SK-N-SH treated with all-trans-retinoic acid at 6 μM for 48 hours (cell line): ENCODE results near the gene C19orf67.

ENCODE experiments used
- ATAC-seq: fragments of 200-7000 bp; cut with Tn5 transposase; 3 replicates; pipeline ENCODE4 v1.9.1; 2020; ENCODE audit warnings: mild to moderate bottlenecking, moderate library complexity
- ARNTL ChIP-seq: fragments of 450-650 bp; formaldehyde crosslinking; IDR thresholded peaks from 2 replicates; pipeline ENCODE4 v1.5.0; 2020; ENCODE audit warnings: low read depth, mild to moderate bottlenecking, moderate library complexity, borderline replicate concordance
- BACH2 ChIP-seq: fragments of 250-450 bp; sonication (Bioruptor Pico); IDR thresholded peaks from 2 replicates; pipeline ENCODE4 v1.9.0; 2021; ENCODE audit warnings: mild to moderate bottlenecking, borderline replicate concordance
- CREB5 ChIP-seq: fragments of 250-450 bp; sonication (Bioruptor Pico); IDR thresholded peaks from 2 replicates; pipeline ENCODE4 v1.5.1; 2020; ENCODE audit warnings: low read depth, mild to moderate bottlenecking, moderate library complexity
- CSDC2 ChIP-seq: fragments of 250-450 bp; sonication (Bioruptor Pico); IDR thresholded peaks from 2 replicates; pipeline ENCODE4 v1.5.0; 2020; ENCODE audit warnings: mild to moderate bottlenecking, moderate library complexity
- CSRNP3 ChIP-seq: fragments of 250-450 bp; sonication (Bioruptor Pico); IDR thresholded peaks from 2 replicates; pipeline ENCODE4 v1.5.1; 2021; ENCODE audit warnings: mild to moderate bottlenecking, moderate library complexity
- ESRRG ChIP-seq: fragments of 250-450 bp; sonication (Bioruptor Pico); IDR thresholded peaks from 2 replicates; pipeline ENCODE4 v1.6.1; 2021; ENCODE audit warnings: mild to moderate bottlenecking
- GLIS3 ChIP-seq: fragments of 250-450 bp; sonication (Bioruptor Pico); IDR thresholded peaks from 2 replicates; pipeline ENCODE4 v1.5.0; 2020; ENCODE audit warnings: mild to moderate bottlenecking, moderate library complexity
- PATZ1 ChIP-seq: fragments of 250-450 bp; sonication (Bioruptor Pico); IDR thresholded peaks from 2 replicates; pipeline ENCODE4 v1.8.0; 2020; ENCODE audit warnings: mild to moderate bottlenecking, moderate library complexity, borderline replicate concordance
- PPARA ChIP-seq: fragments of 250-450 bp; sonication (Bioruptor Pico); IDR thresholded peaks from 2 replicates; pipeline ENCODE4 v1.5.0; 2020; ENCODE audit warnings: mild to moderate bottlenecking, borderline replicate concordance
- RARB ChIP-seq: fragments of 250-450 bp; sonication (Bioruptor Pico); IDR thresholded peaks from 2 replicates; pipeline ENCODE4 v1.8.0; 2021; ENCODE audit warnings: mild to moderate bottlenecking, moderate library complexity
- SNAI2 ChIP-seq: fragments of 250-450 bp; sonication (Bioruptor Pico); IDR thresholded peaks from 2 replicates; pipeline ENCODE4 v1.5.0; 2020; ENCODE audit warnings: mild to moderate bottlenecking, moderate library complexity
- TCF4 ChIP-seq: fragments of 250-450 bp; sonication (Bioruptor Pico); IDR thresholded peaks from 2 replicates; pipeline ENCODE4 v1.8.0; 2021; ENCODE audit warnings: mild to moderate bottlenecking, moderate library complexity, borderline replicate concordance
- TOX ChIP-seq: fragments of 250-450 bp; sonication (Bioruptor Pico); IDR thresholded peaks from 2 replicates; pipeline ENCODE4 v1.8.0; 2021; ENCODE audit warnings: mild to moderate bottlenecking, moderate library complexity, borderline replicate concordance
- TSHZ2 ChIP-seq: fragments of 250-450 bp; sonication (Bioruptor Pico); IDR thresholded peaks from 2 replicates; pipeline ENCODE4 v1.5.0; 2020; ENCODE audit warnings: mild to moderate bottlenecking, moderate library complexity
- ZC3H10 ChIP-seq: fragments of 250-450 bp; sonication (Bioruptor Pico); IDR thresholded peaks from 2 replicates; pipeline ENCODE4 v1.5.1; 2021; ENCODE audit warnings: mild to moderate bottlenecking, moderate library complexity
- ZFP30 ChIP-seq: fragments of 450-650 bp; formaldehyde crosslinking; IDR thresholded peaks from 2 replicates; pipeline ENCODE4 v1.5.0; 2022; ENCODE audit warnings: mild to moderate bottlenecking, moderate library complexity
- ZNF565 ChIP-seq: fragments of 450-650 bp; formaldehyde crosslinking; conservative IDR thresholded peaks from 2 replicates; pipeline ENCODE4 v1.5.0; 2020; ENCODE audit warnings: low read depth, mild to moderate bottlenecking, moderate library complexity
- ZNF70 ChIP-seq: fragments of 450-650 bp; formaldehyde crosslinking; IDR thresholded peaks from 2 replicates; pipeline ENCODE4 v1.5.0; 2020; ENCODE audit warnings: mild to moderate bottlenecking, moderate library complexity

The C19orf67 gene

GRCh38 chr19:14059093-14059480 is 26.5 kb downstream of the C19orf67 start:
- TF ChIP-seq CREB5: no peak
- TF ChIP-seq TOX: no peak
- TF ChIP-seq TCF4 (CRISPR knock-in tag): no peak
- TF ChIP-seq ZNF70 (CRISPR knock-in tag): no peak
- no peak for TF ChIP-seq ZC3H10 (CRISPR knock-in tag)
- TF ChIP-seq TSHZ2: no peak
- TF ChIP-seq CSDC2 (CRISPR knock-in tag): no peak
- no peak for TF ChIP-seq GLIS3 (CRISPR knock-in tag)
- TF ChIP-seq SNAI2 (CRISPR knock-in tag): no peak
- no peak for TF ChIP-seq ZFP30 (CRISPR knock-in tag)
- TF ChIP-seq ARNTL: no peak
- ATAC-seq: peak; percentile 24; the same call in 1 of the 3 replicates

- ATAC-seq: no peak
- TF ChIP-seq PPARA (no peak), TSHZ2 (no peak), CREB5 (no peak), ESRRG (CRISPR knock-in tag) (no peak), PATZ1 (CRISPR knock-in tag) (no peak), ZNF565 (CRISPR knock-in tag) (no peak), ZC3H10 (CRISPR knock-in tag) (no peak), RARB (no peak), CSRNP3 (CRISPR knock-in tag) (no peak), ZFP30 (CRISPR knock-in tag) (no peak), SNAI2 (CRISPR knock-in tag) (no peak), BACH2 (CRISPR knock-in tag) (no peak)
Measured at GRCh38 chr19:14058182-14059092, 27.1 kb downstream of the C19orf67 start.
